WERI-Rb-1 (cell line): Measurements from ENCODE around the gene ZIC2.
"Not testable (repeated sequence)": the region's sequence is repeated elsewhere in the genome, so short reads cannot be mapped to it uniquely, and the experiment has no call there.

ENCODE experiments used
- DNase-seq: peaks from one replicate; pipeline ENCODE4 v3.0.0-alpha.2; 2020
- H3K27ac ChIP-seq: fragments of 250-450 bp; sonication (Bioruptor Pico); 2 replicates; pipeline ENCODE4 v1.5.1; 2020; ENCODE audit warnings: mild to moderate bottlenecking, moderate library complexity
- H3K27me3 ChIP-seq: fragments of 250-450 bp; sonication (Bioruptor Pico); 2 replicates; pipeline ENCODE4 v1.5.1; 2021; ENCODE audit warnings: mild to moderate bottlenecking, low read depth, moderate library complexity; ENCODE audit not compliant: insufficient read depth, severe bottlenecking
- H3K36me3 ChIP-seq: fragments of 250-450 bp; sonication (Bioruptor Pico); 2 replicates; pipeline ENCODE4 v1.5.1; 2020; ENCODE audit warnings: mild to moderate bottlenecking, moderate library complexity
- H3K4me3 ChIP-seq: 2 replicates; pipeline ENCODE4 v1.5.1; 2011; ENCODE audit warnings: low read depth, mild to moderate bottlenecking, control low read depth, low read length
- H3K9me3 ChIP-seq: fragments of 250-450 bp; sonication (Bioruptor Pico); 2 replicates; pipeline ENCODE4 v1.5.1; 2021; ENCODE audit warnings: mild to moderate bottlenecking, moderate library complexity; ENCODE audit not compliant: severe bottlenecking
- TF ChIP-seq, protein P1 (sequence below): IDR thresholded peaks from 2 replicates; pipeline ENCODE4 v1.5.1; 2011; ENCODE audit warnings: low read depth, mild to moderate bottlenecking, control low read depth, inconsistent platforms, low read length

The ZIC2 gene

GRCh38 chr13:100019780-100020356 lies 38.3 kb downstream of the ZIC2 start:
- no peak overlapping the region for H3K27ac ChIP-seq
- H3K4me3 ChIP-seq = no peak overlapping the region
- no peaks in the 10 kb centered on the region for H3K36me3 ChIP-seq
- no peak for DNase-seq
- H3K27me3 ChIP-seq = no peaks in the 10 kb centered on the region
- TF ChIP-seq, protein P1, sequence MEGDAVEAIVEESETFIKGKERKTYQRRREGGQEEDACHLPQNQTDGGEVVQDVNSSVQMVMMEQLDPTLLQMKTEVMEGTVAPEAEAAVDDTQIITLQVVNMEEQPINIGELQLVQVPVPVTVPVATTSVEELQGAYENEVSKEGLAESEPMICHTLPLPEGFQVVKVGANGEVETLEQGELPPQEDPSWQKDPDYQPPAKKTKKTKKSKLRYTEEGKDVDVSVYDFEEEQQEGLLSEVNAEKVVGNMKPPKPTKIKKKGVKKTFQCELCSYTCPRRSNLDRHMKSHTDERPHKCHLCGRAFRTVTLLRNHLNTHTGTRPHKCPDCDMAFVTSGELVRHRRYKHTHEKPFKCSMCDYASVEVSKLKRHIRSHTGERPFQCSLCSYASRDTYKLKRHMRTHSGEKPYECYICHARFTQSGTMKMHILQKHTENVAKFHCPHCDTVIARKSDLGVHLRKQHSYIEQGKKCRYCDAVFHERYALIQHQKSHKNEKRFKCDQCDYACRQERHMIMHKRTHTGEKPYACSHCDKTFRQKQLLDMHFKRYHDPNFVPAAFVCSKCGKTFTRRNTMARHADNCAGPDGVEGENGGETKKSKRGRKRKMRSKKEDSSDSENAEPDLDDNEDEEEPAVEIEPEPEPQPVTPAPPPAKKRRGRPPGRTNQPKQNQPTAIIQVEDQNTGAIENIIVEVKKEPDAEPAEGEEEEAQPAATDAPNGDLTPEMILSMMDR = no peak
- H3K9me3 ChIP-seq = no peaks in the 10 kb centered on the region

DNA sequence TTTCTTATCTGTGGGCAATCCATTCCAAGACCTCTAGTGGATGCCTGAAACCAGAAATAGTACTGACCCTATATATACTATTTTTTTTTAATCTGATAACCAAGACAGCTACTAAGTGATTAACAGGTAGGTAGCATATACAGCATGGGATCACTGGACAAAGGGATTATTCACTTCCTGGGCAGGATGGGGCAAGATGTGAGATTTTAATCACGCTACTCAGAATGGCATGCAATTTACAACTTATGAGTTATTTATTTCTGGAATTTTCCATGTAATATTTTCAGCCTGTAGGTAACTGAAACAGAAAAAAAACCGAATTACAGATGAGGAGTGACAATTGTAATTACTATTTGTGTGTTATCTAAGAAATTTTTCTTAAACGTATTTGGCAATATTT lies 41.2 kb downstream of the ZIC2 start:
- TF ChIP-seq, protein P1 = no peak
- Histone ChIP-seq H3K9me3 (peaks cover 9% of the 10 kb centered on the region), H3K4me3 (no peak overlapping the region), H3K36me3 (no peaks in the 10 kb centered on the region), H3K27ac (no peak overlapping the region), H3K27me3 (no peaks in the 10 kb centered on the region)
- no peak for DNase-seq

DNA sequence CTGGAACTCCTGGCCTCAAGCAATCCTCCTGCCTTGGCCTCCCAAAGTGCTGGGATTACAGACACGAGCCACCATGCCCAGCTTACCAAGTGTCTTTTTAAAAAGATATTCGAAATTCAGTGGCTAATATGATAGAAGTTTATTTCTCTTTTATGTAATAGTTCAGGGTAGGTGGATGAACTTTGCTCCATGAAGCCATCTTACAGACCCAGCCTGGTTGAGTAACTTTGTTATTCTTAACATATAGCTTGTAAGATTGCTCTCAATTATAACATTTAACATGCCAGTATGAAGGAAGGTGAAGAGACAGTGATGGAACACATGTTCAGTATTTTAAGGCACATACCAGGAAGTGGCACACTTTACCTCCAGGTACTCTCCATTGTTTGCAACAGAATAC lies 42.4 kb downstream of the ZIC2 start:
- H3K27ac ChIP-seq = peak overlapping the region; percentile 66
- H3K9me3 ChIP-seq = peaks cover 9% of the 10 kb centered on the region
- no peak for DNase-seq
- H3K27me3 ChIP-seq = no peaks in the 10 kb centered on the region
- H3K36me3 ChIP-seq = no peaks in the 10 kb centered on the region
- no peak overlapping the region for H3K4me3 ChIP-seq
- TF ChIP-seq, protein P1 = no peak

GRCh38 chr13:100029933-100030332 lies 48.3 kb downstream of the ZIC2 start:
- TF ChIP-seq, protein P1 = no peak
- H3K9me3 ChIP-seq = peaks cover 9% of the 10 kb centered on the region
- no peaks in the 10 kb centered on the region for H3K36me3 ChIP-seq
- DNase-seq = no peak
- H3K27ac ChIP-seq = no peak overlapping the region
- H3K4me3 ChIP-seq = no peak overlapping the region
- no peaks in the 10 kb centered on the region for H3K27me3 ChIP-seq

DNA sequence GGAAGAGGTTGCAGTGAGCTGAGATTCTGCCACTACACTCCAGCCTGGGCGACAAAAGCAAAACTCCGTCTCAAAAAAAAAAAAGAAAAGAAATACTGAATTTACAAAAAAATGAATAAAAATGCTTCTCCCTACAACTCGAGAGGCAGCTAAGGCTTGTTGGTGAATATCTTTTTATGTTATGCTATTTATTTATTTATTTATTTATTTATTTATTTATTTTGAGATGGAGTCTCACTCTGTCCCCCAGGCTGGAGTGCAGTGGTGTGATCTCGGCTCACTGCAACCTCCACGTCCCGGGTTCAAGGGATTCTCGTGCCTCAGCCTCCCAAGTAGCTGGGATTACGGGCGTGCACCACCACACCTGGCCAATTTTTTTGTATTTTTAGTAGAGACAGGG lies 51.1 kb downstream of the ZIC2 start:
- DNase-seq, H3K36me3 ChIP-seq, H3K9me3 ChIP-seq, H3K27ac ChIP-seq, H3K4me3 ChIP-seq, H3K27me3 ChIP-seq: not testable (repeated sequence)

DNA sequence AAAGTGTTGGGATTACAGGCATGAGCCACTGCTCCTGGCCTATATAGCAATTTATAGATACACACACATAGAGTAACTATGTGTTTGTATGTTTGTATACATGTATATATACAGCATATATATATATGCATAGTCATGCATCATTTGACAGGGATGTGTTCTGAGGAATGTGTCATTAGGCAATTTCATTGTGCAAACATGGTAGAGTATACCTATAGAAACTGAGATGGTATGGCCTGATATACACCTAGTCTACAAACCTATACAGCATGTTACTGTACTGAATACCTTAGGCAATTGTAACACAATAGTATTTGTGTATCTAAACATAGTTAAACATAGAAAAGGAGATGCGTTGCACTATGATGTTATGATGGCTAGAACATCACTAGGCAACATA lies 54.4 kb downstream of the ZIC2 start:
- TF ChIP-seq, protein P1 = no peak
- Histone ChIP-seq H3K36me3 (no peaks in the 10 kb centered on the region), H3K4me3 (no peak overlapping the region), H3K27me3 (no peaks in the 10 kb centered on the region), H3K9me3 (no peaks in the 10 kb centered on the region), H3K27ac (no peak overlapping the region)
- no peak for DNase-seq
